HUES48 (cell line): ENCODE results near the gene CCDC88C.

Source experiments
- H3K27ac ChIP-seq: one replicate; pipeline ENCODE4 v1.7.0; 2013; ENCODE audit warnings: low read depth, low read length, inconsistent platforms
- H3K27me3 ChIP-seq: 2 replicates; pipeline ENCODE4 v1.6.1; 2013; ENCODE audit warnings: mild to moderate bottlenecking, low read length; ENCODE audit not compliant: control insufficient read depth, insufficient read depth
- H3K36me3 ChIP-seq: 2 replicates; pipeline ENCODE4 v1.6.1; 2013; ENCODE audit warnings: low read length; ENCODE audit not compliant: control insufficient read depth, insufficient read depth
- H3K4me1 ChIP-seq: 2 replicates; pipeline ENCODE4 v1.6.1; 2013; ENCODE audit warnings: mild to moderate bottlenecking, low read length; ENCODE audit not compliant: control insufficient read depth, insufficient read depth
- H3K4me3 ChIP-seq: 2 replicates; pipeline ENCODE4 v1.5.1; 2013; ENCODE audit warnings: mild to moderate bottlenecking, low read depth, low read length
- H3K9ac ChIP-seq: 2 replicates; pipeline ENCODE4 v1.6.1; 2013; ENCODE audit warnings: mild to moderate bottlenecking, low read depth, low read length, moderate library complexity
- H3K9me3 ChIP-seq: 2 replicates; pipeline ENCODE4 v1.6.1; 2013; ENCODE audit warnings: low read length; ENCODE audit not compliant: control insufficient read depth, insufficient read depth

CCDC88C gene

GRCh38 chr14:91358654-91359220 is 58.9 kb downstream of the CCDC88C start:
- Histone ChIP-seq H3K27me3 (no peaks in the 10 kb centered on the region), H3K27ac (no peak overlapping the region), H3K9ac (no peak overlapping the region), H3K4me3 (no peak overlapping the region), H3K36me3 (peaks cover 8% of the 10 kb centered on the region), H3K4me1 (peaks cover 16% of the 10 kb centered on the region; the same call in 1 of the 2 replicates), H3K9me3 (no peaks in the 10 kb centered on the region)

- H3K4me3 ChIP-seq = no peak overlapping the region
- peaks cover 8% of the 10 kb centered on the region for H3K36me3 ChIP-seq
- H3K4me1 ChIP-seq = 0 out of 2 replicates have a peak, but pooled peaks cover 11% of the 10 kb centered on the region
- H3K27me3 ChIP-seq = no peaks in the 10 kb centered on the region
- no peak overlapping the region for H3K27ac ChIP-seq
- no peaks in the 10 kb centered on the region for H3K9me3 ChIP-seq
- no peak overlapping the region for H3K9ac ChIP-seq
These were observed 59.6 kb downstream of the CCDC88C start for GRCh38 chr14:91358025-91358319.

GRCh38 chr14:91357272-91358024 is 60.2 kb downstream of the CCDC88C start:
- peaks cover 8% of the 10 kb centered on the region for H3K36me3 ChIP-seq
- H3K9ac ChIP-seq = no peak overlapping the region
- H3K27ac ChIP-seq = no peak overlapping the region
- H3K27me3 ChIP-seq = no peaks in the 10 kb centered on the region
- H3K9me3 ChIP-seq = no peaks in the 10 kb centered on the region
- H3K4me3 ChIP-seq = no peak overlapping the region
- H3K4me1 ChIP-seq = 0 out of 2 replicates have a peak, but pooled peaks cover 11% of the 10 kb centered on the region

- Histone ChIP-seq H3K27me3 (no peaks in the 10 kb centered on the region), H3K4me1 (peaks cover 13% of the 10 kb centered on the region; the same call in 1 of the 2 replicates), H3K27ac (no peak overlapping the region), H3K4me3 (no peak overlapping the region), H3K9ac (no peak overlapping the region), H3K36me3 (peaks cover 8% of the 10 kb centered on the region), H3K9me3 (no peaks in the 10 kb centered on the region)
These were observed 61.3 kb downstream of the CCDC88C start for GRCh38 chr14:91356181-91356763.

GRCh38 chr14:91354979-91355685 is 62.5 kb downstream of the CCDC88C start:
- Histone ChIP-seq H3K36me3 (peaks cover 8% of the 10 kb centered on the region), H3K4me1 (peaks cover 10% of the 10 kb centered on the region; the same call in 1 of the 2 replicates), H3K27ac (no peak overlapping the region), H3K27me3 (no peaks in the 10 kb centered on the region), H3K4me3 (no peak overlapping the region), H3K9me3 (no peaks in the 10 kb centered on the region), H3K9ac (no peak overlapping the region)

GRCh38 chr14:91354221-91354916 is 63.3 kb downstream of the CCDC88C start:
- no peak overlapping the region for H3K4me3 ChIP-seq
- peaks cover 15% of the 10 kb centered on the region for H3K4me1 ChIP-seq
- H3K27ac ChIP-seq = no peak overlapping the region
- H3K36me3 ChIP-seq = peaks cover 8% of the 10 kb centered on the region
- no peaks in the 10 kb centered on the region for H3K27me3 ChIP-seq
- no peaks in the 10 kb centered on the region for H3K9me3 ChIP-seq
- H3K9ac ChIP-seq = no peak overlapping the region

GRCh38 chr14:91352728-91353692 is 64.6 kb downstream of the CCDC88C start:
- no peaks in the 10 kb centered on the region for H3K27me3 ChIP-seq
- H3K4me3 ChIP-seq = no peak overlapping the region
- no peak overlapping the region for H3K27ac ChIP-seq
- H3K9me3 ChIP-seq = no peaks in the 10 kb centered on the region
- H3K4me1 ChIP-seq = peaks cover 25% of the 10 kb centered on the region
- peaks cover 2% of the 10 kb centered on the region for H3K36me3 ChIP-seq
- no peak overlapping the region for H3K9ac ChIP-seq

GRCh38 chr14:91352053-91352452 is 65.6 kb downstream of the CCDC88C start:
- Histone ChIP-seq H3K27me3 (no peaks in the 10 kb centered on the region), H3K9me3 (no peaks in the 10 kb centered on the region), H3K36me3 (no peaks in the 10 kb centered on the region), H3K27ac (no peak overlapping the region), H3K4me1 (peaks cover 25% of the 10 kb centered on the region), H3K9ac (no peak overlapping the region), H3K4me3 (no peak overlapping the region)

- Histone ChIP-seq H3K27ac (no peak overlapping the region), H3K9me3 (no peaks in the 10 kb centered on the region), H3K4me3 (no peak overlapping the region), H3K4me1 (peaks cover 25% of the 10 kb centered on the region), H3K9ac (no peak overlapping the region), H3K27me3 (no peaks in the 10 kb centered on the region), H3K36me3 (no peaks in the 10 kb centered on the region)
These were observed 66.1 kb downstream of the CCDC88C start for GRCh38 chr14:91351512-91351862.
